Measurements from ENCODE around the gene MACROD2. TPM values are rescaled to one million over a fixed set of nuclear protein-coding genes. Genes with fewer than 3 reads are reported as not detected.

Gene MACROD2
- total RNA-seq, 2 donors from 2014 or later, result 8.3 to 21.8 TPM

- no peaks in the 10 kb centered on the region for H3K9me3 ChIP-seq
- H3K4me3 ChIP-seq, result no peak overlapping the region
- intact Hi-C loops (cut with DNase I), result no loop called here
- TF ChIP-seq, protein P1, sequence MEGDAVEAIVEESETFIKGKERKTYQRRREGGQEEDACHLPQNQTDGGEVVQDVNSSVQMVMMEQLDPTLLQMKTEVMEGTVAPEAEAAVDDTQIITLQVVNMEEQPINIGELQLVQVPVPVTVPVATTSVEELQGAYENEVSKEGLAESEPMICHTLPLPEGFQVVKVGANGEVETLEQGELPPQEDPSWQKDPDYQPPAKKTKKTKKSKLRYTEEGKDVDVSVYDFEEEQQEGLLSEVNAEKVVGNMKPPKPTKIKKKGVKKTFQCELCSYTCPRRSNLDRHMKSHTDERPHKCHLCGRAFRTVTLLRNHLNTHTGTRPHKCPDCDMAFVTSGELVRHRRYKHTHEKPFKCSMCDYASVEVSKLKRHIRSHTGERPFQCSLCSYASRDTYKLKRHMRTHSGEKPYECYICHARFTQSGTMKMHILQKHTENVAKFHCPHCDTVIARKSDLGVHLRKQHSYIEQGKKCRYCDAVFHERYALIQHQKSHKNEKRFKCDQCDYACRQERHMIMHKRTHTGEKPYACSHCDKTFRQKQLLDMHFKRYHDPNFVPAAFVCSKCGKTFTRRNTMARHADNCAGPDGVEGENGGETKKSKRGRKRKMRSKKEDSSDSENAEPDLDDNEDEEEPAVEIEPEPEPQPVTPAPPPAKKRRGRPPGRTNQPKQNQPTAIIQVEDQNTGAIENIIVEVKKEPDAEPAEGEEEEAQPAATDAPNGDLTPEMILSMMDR (IDR thresholded peaks at IDR 0.05), result peak; percentile 6 to 63 (median 45)
- TF ChIP-seq POLR2A (IDR thresholded peaks at IDR 0.05), result no peak
- no peaks in the 10 kb centered on the region for H3K27me3 ChIP-seq
- WGBS, 2 donors, result 15 to 16% methylated on average over 3 of the region's 3 CpGs
- no peak for ATAC-seq
- peak; percentile 37 to 54 (median 50) for DNase-seq
- no peaks in the 10 kb centered on the region for H3K36me3 ChIP-seq (replicated peaks in 1 of 2; ENCODE audit: insufficient read depth in 1 of 2, low read depth in 2 of 2)
- H3K27ac ChIP-seq, result no peak overlapping the region
- peaks cover 4% of the 10 kb centered on the region for H3K4me1 ChIP-seq
Observed at GRCh38 chr20:14334306-14334930, 339.1 kb downstream of the MACROD2 start.

GRCh38 chr20:14335052-14335451 is 339.7 kb downstream of the MACROD2 start:
- intact Hi-C loops (cut with DNase I), result no loop called here
- no peaks in the 10 kb centered on the region for H3K9me3 ChIP-seq
- H3K4me1 ChIP-seq, result peaks cover 4% of the 10 kb centered on the region
- no peak for ATAC-seq
- TF ChIP-seq POLR2A (IDR thresholded peaks at IDR 0.05), result no peak
- TF ChIP-seq, protein P1 (IDR thresholded peaks at IDR 0.05), result no peak
- H3K27ac ChIP-seq, result no peak overlapping the region
- no peak overlapping the region for H3K4me3 ChIP-seq
- H3K27me3 ChIP-seq, result no peaks in the 10 kb centered on the region
- no peak for DNase-seq
- H3K36me3 ChIP-seq (replicated peaks in 1 of 2; ENCODE audit: insufficient read depth in 1 of 2, low read depth in 2 of 2), result no peaks in the 10 kb centered on the region

DNA sequence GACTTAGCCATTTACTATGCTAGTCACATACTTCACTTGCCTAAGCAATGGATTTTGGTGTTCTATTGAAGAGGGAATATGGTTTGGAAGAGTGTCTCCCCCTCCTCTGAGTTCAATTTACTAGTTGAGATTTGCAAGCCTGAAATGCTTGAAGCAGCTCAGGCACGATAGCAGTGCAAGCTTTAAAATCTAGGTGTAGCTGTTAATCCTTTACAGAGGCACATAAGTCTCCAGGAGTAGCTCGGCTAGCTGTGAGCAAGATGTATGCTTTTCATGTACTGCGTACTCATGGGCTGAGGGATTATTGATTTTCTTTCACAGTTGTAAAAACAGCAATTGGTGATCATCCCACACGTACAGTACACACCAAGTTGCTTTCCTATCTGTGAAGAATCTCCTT is 341.4 kb downstream of the MACROD2 start:
- DNase-seq (peak in 3 of 4 donors; percentile 5 to 16 (median 7)), ATAC-seq (peak; percentile 41)
- Histone ChIP-seq H3K27ac (peak overlapping the region in 3 of 4 donors; percentile 63 to 83 (median 80)), H3K27me3 (no peaks in the 10 kb centered on the region), H3K9me3 (no peaks in the 10 kb centered on the region), H3K4me1 (peaks cover 4% of the 10 kb centered on the region), H3K36me3 (replicated peaks in 1 of 2; ENCODE audit: insufficient read depth in 1 of 2, low read depth in 2 of 2) (no peaks in the 10 kb centered on the region), H3K4me3 (no peak overlapping the region)
- 8 to 19% methylated on average over 4 of the region's 4 CpGs for WGBS, 2 donors
- TF ChIP-seq POLR2A (IDR thresholded peaks at IDR 0.05), result no peak
- TF ChIP-seq, protein P1 (IDR thresholded peaks at IDR 0.05), result no peak
- intact Hi-C loops (cut with DNase I), result no loop called here

- peak within 1 kb of the TSS; percentile 31 to 47 for H3K4me3 ChIP-seq
- peak within 1 kb of the TSS; percentile 58 to 83 (median 72) for H3K27ac ChIP-seq
- DNase-seq (peak; percentile 83 to 92 (median 88)), ATAC-seq (peak; percentile 99)
- intact Hi-C loops (cut with DNase I), result no loop called here
- TF ChIP-seq, protein P1 (IDR thresholded peaks at IDR 0.05), result peak; percentile 47 to 94 (median 90)
- peak; percentile 73 to 91 (median 91) for TF ChIP-seq POLR2A (IDR thresholded peaks at IDR 0.05)
- peaks cover 4% of the 10 kb centered on the region for H3K4me1 ChIP-seq
- H3K9me3 ChIP-seq, result no peaks in the 10 kb centered on the region
- H3K27me3 ChIP-seq, result no peaks in the 10 kb centered on the region
- H3K36me3 ChIP-seq (replicated peaks in 1 of 2; ENCODE audit: insufficient read depth in 1 of 2, low read depth in 2 of 2), result no peaks in the 10 kb centered on the region
- WGBS, 2 donors, result 23 to 27% methylated on average over 12 of the region's 12 CpGs
Observed at GRCh38 chr20:14337400-14338171, 342.3 kb downstream of the MACROD2 start, which contains the start of gene FLRT3. Gene FLRT3 (minus strand): TSS chr20:14337612. CDS start chr20:14327506, 10,106 bp downstream.

Data from body of pancreas (tissue), 4 donors.